Stomach (tissue), 4 donors: Measurements from ENCODE around the gene APRT.

Experiments
- CTCF ChIP-seq, 7 experiments: fragments of 450-650 bp in 4 of 7; fragments of 200-600 bp in 3 of 7; sonication (generic) in 3 of 7; IDR thresholded peaks; one replicate each; pipeline ENCODE4 v1.5.1; 2016 to 2019; ENCODE audit warnings: antibody characterized with exemption in 7 of 7, control low read depth in 2 of 7, mild to moderate bottlenecking in 1 of 7
- POLR2A ChIP-seq, 4 donors: fragments of 450-650 bp; IDR thresholded peaks; one replicate each; pipeline ENCODE4 v1.6.1; 2016; ENCODE audit warnings: antibody characterized with exemption in 4 of 4, control low read depth in 2 of 4, mild to moderate bottlenecking in 1 of 4, moderate library complexity in 1 of 4

DNA sequence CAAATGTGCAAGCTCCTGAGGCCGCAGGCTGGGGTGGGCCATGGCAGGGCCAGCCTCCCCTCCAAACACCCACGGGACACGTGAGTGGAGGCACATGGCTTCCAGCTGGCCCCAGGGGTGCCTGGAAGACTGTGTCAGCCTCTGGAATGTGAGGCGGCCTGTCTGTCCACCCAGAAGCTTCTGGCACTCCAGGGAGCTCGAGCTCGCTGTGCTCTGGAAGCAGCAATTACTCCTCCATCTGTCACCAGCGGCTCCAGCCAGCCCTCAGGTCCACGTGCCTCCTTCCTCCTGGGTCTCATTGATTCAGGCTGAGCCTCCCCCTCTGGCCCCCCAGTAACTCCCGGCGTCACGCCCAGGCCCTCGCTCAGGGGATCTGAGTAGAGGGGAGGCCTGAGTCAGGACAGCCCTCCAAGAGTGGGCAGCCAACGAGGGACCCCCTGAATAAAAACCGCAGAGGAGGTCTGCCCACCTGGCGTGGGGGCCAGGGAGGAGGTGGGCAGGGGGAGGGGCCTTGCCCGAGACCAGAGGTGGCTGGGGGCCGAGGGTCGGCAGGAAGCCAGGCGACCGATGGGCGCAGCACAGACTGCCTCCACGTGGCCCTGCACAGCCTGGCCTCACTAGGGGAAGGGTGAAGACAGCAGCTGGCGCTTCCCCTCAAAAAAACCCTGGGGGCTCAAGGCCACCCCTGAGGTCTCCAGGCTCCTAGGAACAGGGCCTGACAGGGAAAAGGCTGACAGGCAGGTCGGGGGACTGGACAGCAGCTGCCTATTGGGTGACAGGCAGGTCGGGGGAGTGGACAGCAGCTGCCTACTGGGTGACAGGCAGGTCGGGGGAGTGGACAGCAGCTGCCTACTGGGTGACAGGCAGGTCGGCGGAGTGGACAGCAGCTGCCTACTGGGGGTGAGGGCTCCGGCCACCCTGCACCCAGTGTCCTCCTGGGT lies 38.6 kb downstream of the APRT start:
- no peak for TF ChIP-seq CTCF (IDR thresholded peaks at IDR 0.05)
- no peak for TF ChIP-seq POLR2A (IDR thresholded peaks at IDR 0.05)
